HG03442 (cell line): ENCODE results near the gene SOD3.

Experiments used
- ATAC-seq: cut with Tn5 transposase; IDR thresholded peaks from one replicate; pipeline ENCODE4 v1.9.1; 2021; ENCODE audit warnings: mild to moderate bottlenecking, moderate library complexity; ENCODE audit not compliant: unreplicated experiment

The SOD3 gene

DNA sequence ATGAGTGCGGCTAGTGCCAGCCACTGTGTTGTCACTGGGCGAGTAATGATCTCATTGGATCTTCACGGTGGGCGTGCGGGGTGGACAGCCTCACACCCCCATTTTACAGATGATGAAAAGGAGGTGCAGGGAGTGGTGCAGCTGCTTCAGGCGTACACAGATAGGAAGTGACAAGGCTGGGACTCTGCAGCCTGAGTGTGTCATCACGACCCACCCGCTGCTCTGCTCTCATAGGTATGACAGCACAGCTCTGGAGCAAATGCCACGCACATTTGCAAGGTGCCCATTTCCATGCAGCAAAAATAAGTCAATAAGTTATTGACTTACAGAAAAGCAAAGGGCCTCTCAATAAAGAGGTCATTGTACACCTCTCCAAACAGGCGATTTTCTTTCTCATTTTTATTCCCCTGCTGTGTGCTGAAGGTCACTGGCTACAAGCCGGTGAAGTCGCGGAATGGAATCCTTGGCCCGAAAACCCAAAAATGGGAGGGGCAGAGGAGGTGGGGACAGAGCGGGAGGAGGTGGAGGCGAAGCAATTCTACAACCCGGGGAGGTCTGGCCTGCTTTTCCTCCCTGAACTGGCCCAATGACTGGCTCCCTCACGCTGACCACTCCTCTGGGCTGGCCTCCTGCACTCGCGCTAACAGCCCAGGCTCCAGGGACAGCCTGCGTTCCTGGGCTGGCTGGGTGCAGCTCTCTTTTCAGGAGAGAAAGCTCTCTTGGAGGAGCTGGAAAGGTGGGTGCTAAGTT, at the start of gene SOD3:
TSS of gene SOD3 (plus strand) at position 658 of the 750 bp plus-strand sequence. CDS start 3,949 bp downstream, outside the sequence.
- no peak for ATAC-seq

DNA sequence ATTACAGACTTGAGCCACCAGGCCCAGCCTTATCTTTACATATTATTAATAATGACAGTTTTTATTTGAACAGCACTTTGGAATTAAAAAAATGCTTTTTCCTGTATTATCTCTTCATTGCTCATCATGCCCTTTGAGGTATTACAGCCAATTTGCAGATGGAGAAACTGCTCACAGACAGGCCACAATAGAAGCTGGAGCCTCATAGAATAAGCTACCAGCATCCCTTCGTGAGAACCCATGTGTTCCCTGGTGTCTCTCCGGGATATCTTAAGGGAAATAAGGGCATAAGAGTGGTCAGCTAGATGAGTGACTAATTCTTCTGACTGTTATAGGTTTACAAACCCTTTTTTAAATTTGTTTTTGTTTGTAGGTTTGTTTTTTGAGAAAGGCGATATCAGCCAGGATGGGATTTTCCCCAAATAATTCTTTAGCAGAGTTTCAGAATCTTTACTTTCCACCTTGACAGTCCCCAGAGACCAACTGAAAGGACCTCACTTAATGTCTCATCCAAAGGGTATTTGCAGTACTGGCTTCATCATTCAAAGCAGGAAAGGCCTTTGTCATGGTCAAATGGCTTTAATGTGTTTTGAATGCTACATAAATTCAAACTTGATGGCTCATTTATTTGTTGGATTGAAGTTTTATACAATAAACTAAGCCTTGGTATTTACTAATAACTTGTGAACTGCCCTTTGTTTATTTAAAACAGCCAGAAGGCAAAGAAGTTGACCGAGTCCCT, 48.0 kb upstream of the SOD3 start:
- ATAC-seq = no peak

GRCh38 chr4:24748023-24748422, 47.4 kb upstream of the SOD3 start:
- no peak for ATAC-seq

GRCh38 chr4:24748758-24749350, 46.5 kb upstream of the SOD3 start:
- ATAC-seq = no peak

GRCh38 chr4:24750106-24750505, 45.3 kb upstream of the SOD3 start:
- no peak for ATAC-seq

DNA sequence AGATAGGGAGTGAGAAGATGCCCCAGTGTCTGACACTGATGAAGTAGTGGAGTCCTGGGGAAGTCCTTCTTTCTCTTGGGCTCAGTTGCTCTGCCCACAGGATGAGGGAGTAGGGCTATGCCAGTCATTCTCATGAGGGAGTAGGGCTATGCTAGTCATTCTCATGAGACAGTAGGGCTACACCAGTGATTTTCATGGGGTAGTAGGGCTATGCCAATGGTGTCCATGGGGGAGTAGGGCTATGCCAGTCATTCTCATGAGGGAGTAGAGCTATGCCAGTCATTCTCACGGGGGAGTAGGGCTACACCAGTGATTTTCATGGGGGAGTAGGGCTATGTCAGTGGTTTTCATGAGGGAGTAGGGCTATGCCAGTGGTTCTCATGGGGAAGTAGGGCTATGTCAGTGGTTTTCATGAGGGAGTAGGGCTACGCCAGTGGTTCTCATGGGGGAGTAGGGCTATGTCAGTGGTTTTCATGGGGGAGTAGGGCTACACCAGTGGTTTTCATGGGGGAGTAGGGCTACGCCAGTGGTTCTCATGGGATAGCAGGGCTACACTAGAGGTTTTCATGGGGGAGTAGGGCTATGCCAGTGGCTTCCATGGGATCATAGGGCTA, 43.3 kb upstream of the SOD3 start:
- ATAC-seq = no peak

DNA sequence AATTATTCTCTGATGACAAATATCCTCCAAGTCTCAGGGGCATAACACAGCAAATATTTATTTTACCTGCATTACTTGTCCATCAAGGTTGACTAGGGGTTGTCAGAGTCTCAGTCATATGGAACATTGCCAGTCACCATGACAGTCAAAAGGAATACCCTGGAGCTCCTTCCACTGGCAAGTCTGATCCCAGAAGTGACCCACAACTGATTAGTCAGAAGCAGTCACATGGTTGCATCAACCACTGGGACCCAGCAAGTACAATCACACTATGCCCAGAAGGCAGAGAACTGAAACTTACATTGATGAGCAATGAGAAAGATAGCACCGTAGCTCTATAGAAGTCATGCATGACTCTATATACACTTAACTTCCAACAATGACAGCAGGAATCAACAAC, 41.9 kb upstream of the SOD3 start:
- peak; percentile 89 for ATAC-seq

DNA sequence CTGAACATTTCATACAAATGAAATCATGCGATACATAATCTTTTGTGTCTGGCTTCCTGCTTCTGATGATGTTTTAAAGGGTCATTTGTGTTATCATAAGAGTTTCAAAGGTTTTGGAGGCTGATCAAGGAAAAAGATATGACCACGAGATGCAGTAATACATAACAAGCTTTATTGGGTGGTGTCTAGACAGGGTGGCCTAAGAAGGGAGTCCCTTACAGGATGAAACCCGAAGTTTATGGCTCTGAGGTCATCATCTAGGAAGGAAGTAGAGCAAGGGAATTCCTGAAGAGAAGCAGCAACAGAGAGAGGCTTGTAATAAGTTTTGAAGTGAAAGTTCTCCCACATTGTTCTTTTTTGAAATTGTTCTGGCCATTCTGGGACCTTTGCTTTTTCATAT, 40.8 kb upstream of the SOD3 start:
- no peak for ATAC-seq

DNA sequence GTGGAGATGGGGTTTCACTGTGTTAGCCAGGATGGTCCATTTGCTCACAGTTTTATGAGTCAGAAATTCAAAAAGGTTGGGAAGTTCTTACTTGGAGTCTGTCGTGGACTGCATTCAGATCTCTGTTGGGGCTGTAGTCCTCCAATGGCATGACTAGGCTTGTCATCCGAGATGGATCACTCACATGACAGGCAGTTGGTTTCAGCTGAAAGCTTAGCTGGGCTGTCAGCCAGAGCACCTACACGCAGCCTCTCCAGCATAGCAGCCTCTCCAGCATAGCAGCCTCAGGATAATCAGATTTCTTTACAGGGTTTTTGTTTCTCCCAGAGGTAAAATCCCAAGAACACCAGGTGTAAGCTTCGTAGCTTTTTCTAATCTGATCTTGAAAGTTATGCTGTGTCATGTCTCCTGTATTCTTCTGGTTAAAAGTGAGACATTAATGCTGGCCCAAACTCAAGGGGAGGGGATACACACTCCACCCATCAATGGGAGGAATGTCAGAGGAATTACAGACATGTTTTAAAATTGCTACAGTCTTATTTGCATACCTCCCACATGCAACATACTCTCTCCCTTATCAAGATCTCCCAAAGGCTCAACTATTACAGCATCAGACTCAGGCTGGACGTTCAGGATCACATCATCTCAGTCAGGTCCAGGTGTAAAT, 31.6 kb upstream of the SOD3 start:
- ATAC-seq = no peak

- no peak for ATAC-seq
Observed at GRCh38 chr4:24764345-24764744, 31.0 kb upstream of the SOD3 start.

DNA sequence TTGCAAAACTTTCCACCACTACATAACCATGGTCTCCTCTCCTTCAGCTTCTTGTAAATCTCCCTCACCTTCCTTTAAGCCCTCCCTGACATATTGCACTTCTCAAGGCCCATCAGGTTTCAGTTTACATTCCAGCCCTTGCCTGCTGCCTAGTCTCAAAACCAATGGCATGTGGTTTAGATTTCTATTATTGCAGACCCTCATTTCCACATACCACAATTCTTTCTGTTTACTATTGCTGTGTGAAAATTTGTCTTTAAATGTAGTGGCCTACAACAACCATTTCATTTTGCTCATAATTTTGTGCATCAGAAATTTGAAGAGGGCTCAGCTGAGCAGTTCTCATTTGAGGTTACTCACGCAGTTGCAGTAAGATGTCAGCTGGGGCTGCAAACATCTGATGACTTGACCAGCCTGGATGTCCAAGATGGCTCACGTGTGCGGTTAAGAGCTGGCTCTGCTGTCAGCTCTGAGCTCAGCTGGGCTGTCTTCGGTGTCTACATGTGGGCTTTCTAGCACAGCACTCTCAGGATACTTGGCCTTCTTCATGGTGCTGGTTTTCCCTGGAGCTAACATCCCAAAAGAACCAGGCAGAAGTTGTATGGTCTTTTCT, 29.9 kb upstream of the SOD3 start:
- no peak for ATAC-seq

DNA sequence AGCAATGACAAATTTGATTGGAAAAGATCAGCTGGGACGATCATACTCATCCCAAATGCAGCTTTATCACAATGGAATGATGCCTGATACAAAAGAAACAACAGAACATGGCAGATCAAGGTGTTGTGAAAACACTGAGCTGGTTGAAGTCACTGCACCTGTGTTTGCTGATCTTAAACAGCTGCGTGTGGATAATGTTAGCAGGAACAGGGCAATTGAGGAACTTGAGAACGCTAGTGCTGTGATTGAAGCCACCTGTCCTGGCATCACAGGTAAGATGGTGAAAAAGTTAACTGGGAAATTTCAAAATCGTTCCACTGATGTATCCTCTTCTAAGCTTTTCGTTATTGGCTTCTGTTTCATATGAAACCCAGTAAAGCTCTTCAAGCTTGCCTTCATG, 27.4 kb upstream of the SOD3 start:
- ATAC-seq = no peak

GRCh38 chr4:24768604-24769003, 26.8 kb upstream of the SOD3 start:
- peak; percentile 78 for ATAC-seq

GRCh38 chr4:24769571-24769970, 25.8 kb upstream of the SOD3 start:
- no peak for ATAC-seq

DNA sequence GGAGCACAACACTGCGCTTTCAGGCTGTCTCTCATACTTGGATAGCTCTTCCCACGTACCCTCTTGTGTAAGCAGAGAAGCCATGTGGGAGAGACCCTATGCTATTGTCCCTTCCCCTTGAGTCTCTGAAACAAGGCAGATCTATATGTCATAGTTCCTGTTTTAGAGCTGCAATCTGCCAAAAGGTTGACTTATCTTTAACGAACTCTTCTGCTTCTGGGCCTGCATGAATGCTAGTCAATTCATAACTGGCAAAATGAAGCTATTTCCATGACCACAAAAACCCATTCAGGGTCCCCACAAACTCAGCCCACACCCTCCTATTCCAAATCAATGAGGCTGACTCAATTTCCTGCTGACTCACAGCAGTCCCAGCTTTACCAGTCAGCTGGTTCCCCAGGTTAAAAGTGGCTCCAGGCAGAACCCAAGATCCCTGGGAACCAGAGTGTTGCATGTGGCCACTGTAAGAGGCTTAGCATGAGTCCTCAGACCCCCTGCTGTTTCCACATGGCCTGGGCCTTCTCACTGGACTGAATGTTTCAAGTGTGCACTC, 25.3 kb upstream of the SOD3 start:
- ATAC-seq = peak; percentile 70

GRCh38 chr4:24770667-24771066, 24.7 kb upstream of the SOD3 start:
- ATAC-seq = no peak

GRCh38 chr4:24771241-24771640, 24.1 kb upstream of the SOD3 start:
- ATAC-seq = no peak

- no peak for ATAC-seq
Observed at GRCh38 chr4:24772061-24772705, 23.2 kb upstream of the SOD3 start.

GRCh38 chr4:24772952-24773351, 22.4 kb upstream of the SOD3 start:
- ATAC-seq = no peak

DNA sequence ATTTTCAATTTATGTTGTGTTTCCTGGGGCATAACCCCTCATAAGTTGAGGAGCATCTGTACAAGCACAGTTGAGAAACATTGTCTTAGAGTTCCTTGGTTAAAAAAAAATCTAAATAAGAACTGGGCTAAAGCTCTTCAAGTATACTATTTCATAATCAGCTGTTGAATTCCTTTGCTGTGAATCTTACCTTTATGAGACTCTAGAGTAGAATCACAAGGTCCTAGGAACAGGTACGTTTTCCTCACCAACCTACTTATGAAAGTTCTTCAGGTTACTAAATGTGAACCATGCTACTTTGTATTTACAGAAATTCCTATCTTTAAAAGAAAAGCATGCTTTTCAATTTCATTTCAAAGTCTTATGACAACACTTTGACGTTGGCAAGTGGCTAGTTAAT, 20.9 kb upstream of the SOD3 start:
- ATAC-seq = no peak
